KOPT-K1 (cell line): Measurements from ENCODE around the gene OR5P2.
"Not testable (repeated sequence)": the region's sequence is repeated elsewhere in the genome, so short reads cannot be mapped to it uniquely, and the experiment has no call there.

Experiments used
- H3K27ac ChIP-seq: fragments of 200-600 bp; sonication (generic); 2 replicates; pipeline ENCODE4 v1.5.1; 2016; ENCODE audit warnings: antibody characterized with exemption, mild to moderate bottlenecking, low read depth, low read length; ENCODE audit not compliant: poor library complexity, severe bottlenecking
- H3K36me3 ChIP-seq: fragments of 200-600 bp; sonication (generic); 2 replicates; pipeline ENCODE4 v1.5.1; 2017; ENCODE audit warnings: antibody characterized with exemption, mild to moderate bottlenecking, low read length, moderate library complexity; ENCODE audit not compliant: insufficient read depth
- H3K9me3 ChIP-seq: fragments of 200-600 bp; sonication (generic); 2 replicates; pipeline ENCODE4 v1.5.1; 2017; ENCODE audit warnings: antibody characterized with exemption, low read length, mild to moderate bottlenecking; ENCODE audit not compliant: insufficient read depth, poor library complexity, severe bottlenecking

Gene OR5P2, protein sequence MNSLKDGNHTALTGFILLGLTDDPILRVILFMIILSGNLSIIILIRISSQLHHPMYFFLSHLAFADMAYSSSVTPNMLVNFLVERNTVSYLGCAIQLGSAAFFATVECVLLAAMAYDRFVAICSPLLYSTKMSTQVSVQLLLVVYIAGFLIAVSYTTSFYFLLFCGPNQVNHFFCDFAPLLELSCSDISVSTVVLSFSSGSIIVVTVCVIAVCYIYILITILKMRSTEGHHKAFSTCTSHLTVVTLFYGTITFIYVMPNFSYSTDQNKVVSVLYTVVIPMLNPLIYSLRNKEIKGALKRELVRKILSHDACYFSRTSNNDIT

DNA sequence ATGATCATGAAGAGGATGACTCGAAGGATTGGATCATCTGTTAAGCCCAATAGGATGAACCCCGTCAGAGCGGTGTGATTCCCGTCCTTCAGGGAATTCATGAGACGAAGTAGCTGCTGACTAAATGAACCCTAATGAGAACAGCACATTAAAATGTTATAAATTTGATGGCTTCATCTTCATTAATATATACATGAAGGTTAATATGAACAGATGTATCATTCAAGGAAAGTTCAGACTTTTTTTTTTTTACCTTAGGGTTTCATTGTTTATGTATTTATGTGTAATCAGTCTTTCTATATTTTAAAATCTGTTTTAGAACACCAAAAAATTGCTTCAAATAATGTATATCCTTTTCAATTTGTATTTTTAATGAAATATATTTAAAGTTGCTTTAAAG lies at the start of gene OR5P2:
Gene OR5P2, minus strand, starts transcription at position 101 of the 400 bp plus-strand sequence. Its CDS starts 0 bp downstream, at position 101.
- no peaks in the 10 kb centered on the region for H3K9me3 ChIP-seq
- no peaks in the 10 kb centered on the region for H3K36me3 ChIP-seq
- H3K27ac ChIP-seq: no peak within 1 kb of the TSS

DNA sequence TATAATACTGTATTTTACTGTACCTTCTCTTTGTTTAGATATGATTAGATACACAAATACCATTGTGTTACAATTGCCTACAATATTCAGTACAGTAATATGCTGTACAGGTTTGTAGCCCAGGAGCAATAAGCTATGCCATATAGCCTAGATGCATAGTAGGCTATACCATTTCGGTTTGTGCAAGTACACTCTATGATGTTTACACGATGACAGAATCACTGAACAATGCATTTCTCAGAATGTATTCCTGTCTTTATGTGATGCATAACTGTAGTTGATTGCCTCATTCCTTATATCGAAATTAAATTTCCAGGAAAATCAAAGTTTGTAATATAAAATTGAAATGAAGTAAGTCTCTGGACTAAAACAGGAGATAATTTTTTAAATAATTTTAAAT lies 49.3 kb upstream of the OR5P2 start:
- no peaks in the 10 kb centered on the region for H3K9me3 ChIP-seq
- H3K27ac ChIP-seq: no peak overlapping the region
- no peaks in the 10 kb centered on the region for H3K36me3 ChIP-seq

DNA sequence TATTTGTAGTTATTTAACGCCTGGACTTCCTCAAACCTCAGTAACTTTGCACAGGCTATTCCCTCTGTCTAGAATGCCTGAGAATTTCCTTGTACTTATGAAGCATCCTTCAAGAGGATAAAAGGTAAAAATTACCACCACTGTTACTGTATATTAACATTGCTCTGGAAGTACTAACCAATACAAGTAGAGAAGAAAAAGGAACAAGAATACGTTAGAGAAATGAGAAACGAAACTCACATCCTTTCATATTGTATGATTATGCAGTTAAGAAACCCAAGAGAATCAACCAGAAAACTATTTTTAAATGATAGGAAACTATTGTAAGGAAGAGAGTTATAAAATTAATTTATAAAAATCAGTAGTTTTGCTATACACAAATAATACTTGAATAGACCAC lies 48.2 kb upstream of the OR5P2 start:
- Histone ChIP-seq H3K27ac (no peak overlapping the region), H3K9me3 (no peaks in the 10 kb centered on the region), H3K36me3 (no peaks in the 10 kb centered on the region)

DNA sequence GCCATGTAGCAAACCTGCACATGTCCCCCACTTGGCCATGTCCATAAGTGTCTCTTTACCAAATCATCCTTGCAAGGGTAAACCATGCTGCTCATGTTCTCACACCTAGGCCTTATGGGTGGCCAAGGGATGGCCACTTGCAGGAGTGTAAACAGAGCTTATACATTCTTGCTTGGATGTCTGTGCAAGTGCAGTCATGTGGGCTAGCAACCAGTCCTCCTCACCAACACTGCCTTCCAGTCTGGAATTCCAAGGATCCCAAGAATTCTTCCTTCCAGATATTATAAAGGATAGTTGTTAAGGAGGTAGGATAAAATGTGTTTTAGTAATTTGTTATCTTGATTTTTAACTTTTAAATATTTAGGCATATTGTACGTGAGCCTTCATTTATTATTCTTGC lies 47.8 kb upstream of the OR5P2 start:
- no peak overlapping the region for H3K27ac ChIP-seq
- H3K9me3 ChIP-seq: no peaks in the 10 kb centered on the region
- H3K36me3 ChIP-seq: no peaks in the 10 kb centered on the region

DNA sequence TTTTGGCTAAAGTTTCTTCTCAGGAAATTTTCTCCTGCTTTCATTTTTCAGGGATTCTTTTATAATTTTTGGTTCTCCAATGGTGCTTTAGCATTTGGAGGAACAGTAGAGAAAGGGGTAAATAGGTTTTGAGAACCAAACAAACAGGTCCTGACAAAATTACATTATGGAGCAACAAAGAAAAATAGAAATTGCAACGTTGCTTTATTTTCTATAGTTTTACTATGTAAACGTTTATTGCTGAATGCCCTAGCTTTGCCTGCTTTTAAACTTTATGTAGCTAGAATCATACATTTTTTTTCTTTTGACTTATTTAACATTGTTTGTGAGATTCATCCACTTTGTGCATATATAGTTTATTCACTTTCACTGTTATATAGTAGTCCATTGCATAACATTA lies 43.8 kb upstream of the OR5P2 start:
- Histone ChIP-seq H3K9me3 (no peaks in the 10 kb centered on the region), H3K27ac (no peak overlapping the region), H3K36me3 (no peaks in the 10 kb centered on the region)

DNA sequence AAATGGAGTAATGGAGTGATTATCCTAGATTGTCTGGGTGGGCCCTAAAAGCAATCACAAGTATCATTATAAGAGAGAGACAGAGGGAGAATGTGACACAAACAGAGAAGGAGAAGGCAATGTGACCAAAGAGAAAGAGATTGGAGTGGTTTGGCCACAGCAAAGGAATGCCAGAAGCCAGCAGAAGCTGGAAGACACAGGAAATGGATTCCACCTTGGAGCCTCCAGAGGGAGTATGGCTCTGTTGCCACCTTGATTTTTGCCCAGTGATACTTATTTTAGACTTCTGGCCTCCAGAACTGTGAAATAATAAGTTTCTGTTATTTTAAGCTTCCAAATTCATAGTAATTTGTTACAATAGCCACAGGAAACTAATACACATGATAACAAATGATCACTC lies 36.8 kb upstream of the OR5P2 start:
- Histone ChIP-seq H3K27ac (no peak overlapping the region), H3K9me3 (no peaks in the 10 kb centered on the region)

DNA sequence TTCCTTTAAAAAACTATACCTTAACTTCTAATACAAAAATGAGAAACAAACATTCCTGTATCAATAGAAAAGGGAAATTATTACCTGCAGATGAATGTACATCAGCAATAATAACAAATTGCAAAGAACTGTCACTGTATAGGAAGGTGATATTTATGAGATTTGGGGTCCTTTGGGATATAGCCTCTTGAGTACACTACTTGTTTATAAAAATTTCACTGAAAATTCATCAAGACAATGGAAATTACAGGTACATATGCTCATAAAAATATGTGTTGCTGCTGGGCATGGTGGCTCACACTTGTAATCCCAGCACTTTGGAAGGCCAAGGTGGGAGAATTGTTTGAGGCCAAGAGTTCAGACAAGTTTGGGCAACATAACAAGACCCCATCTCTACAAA lies 34.0 kb upstream of the OR5P2 start, which contains the start of gene OR5P3:
Gene OR5P3, minus strand, starts transcription at position 101 of the 400 bp plus-strand sequence.
- H3K27ac ChIP-seq: no peak within 1 kb of the TSS
- H3K9me3 ChIP-seq: no peaks in the 10 kb centered on the region
- H3K36me3 ChIP-seq: no peaks in the 10 kb centered on the region

More for the DNA sequence above, 36.8 kb upstream of the OR5P2 start:
- no peaks in the 10 kb centered on the region for H3K36me3 ChIP-seq

DNA sequence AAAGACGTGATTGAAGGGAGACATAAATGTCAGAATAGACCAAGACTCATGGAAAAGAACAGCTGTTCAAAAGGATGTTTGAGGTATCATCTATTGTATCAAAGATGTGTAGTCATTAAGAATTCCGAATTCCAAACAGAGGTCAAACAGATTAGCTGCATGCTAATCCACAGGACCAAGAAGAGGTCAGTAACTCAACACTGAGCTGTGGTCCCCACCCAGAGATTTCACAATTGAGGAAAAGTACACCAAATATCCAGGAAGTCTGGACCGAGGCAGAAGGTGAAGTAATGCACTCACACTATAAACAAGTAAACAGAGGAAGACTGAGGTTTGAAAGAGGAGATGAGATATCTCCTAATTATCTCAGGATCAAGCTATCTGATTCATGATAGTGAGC lies 29.6 kb upstream of the OR5P2 start:
- no peaks in the 10 kb centered on the region for H3K36me3 ChIP-seq
- no peak overlapping the region for H3K27ac ChIP-seq
- H3K9me3 ChIP-seq: no peaks in the 10 kb centered on the region

DNA sequence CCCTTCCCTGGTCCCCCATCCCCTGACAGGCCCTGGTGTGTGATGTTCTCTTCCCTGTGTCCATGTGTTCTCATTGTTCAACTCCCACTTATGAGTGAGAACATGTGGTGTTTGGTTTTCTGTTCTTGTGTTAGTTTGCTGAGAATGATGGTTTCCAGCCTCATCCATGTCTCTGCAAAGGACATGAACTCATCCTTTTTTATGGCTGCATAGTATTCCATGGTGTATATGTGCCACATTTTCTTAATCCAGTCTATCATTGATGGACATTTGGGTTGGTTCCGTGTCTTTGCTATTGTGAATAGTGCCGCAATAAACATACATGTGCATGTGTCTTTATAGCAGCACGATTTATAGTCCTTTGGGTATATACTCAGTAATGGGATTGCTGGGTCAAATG lies 23.7 kb upstream of the OR5P2 start:
- not testable (repeated sequence) for H3K27ac ChIP-seq, H3K9me3 ChIP-seq, H3K36me3 ChIP-seq

DNA sequence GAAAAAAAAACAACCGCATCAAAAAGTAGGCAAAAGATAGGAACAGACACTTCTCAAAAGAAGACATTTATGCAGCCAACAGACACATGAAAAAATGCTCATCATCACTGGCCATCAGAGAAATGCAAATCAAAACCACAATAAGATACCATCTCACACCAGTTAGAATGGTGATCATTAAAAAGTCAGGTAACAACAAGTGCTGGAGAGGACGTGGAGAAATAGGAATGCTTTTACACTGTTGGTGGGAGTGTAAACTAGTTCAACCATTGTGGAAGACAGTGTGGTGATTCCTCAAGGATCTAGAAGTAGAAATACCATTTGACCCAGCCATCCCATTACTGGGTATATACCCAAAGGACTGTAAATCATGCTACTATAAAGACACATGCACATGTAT lies 18.2 kb upstream of the OR5P2 start:
- H3K27ac ChIP-seq, H3K36me3 ChIP-seq: not testable (repeated sequence)
- H3K9me3 ChIP-seq: peaks cover 14% of the 10 kb centered on the region

DNA sequence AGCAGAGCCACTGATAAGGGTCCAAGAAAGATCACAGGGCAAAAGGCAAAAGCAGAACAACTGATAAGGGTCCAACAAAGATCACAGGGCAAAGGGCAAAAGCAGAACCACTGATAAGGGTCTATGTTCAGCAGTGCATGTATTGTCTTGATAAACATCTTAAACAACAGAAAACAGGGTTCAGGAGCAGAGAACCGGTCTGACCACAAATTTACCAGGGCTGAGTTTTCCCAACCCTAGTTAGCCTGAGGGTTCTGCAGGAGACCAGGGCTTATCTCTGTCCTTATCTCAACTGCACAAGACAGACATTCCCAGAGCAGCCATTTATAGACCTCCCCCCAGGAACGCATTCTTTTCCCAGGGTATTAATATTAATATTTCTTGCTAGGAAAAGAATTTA lies 13.6 kb upstream of the OR5P2 start:
- not testable (repeated sequence) for H3K27ac ChIP-seq

DNA sequence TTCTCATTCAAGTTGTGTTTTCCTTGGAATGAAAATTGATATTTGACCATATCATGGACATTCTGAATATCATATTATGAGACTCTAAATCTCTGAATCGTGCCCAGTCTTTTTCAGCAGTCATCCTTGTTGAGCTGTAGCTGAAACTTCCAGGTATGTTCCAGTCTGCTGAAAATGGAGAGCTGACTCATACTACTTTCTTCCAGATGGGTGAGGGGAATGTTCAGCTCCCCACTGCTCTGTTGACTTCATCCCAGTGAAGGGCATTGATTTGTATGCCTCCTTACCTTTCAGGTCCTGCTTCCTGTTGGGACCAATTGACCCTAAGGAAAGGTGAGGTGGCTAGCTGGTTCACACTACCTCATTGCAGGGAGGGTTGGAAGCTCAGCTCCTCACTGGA lies 3.5 kb downstream of the OR5P2 start:
- Histone ChIP-seq H3K27ac (no peak overlapping the region), H3K36me3 (no peaks in the 10 kb centered on the region), H3K9me3 (no peaks in the 10 kb centered on the region)

More for the DNA sequence above, 13.6 kb upstream of the OR5P2 start:
- H3K9me3 ChIP-seq: peaks cover 19% of the 10 kb centered on the region
- H3K36me3 ChIP-seq: not testable (repeated sequence)

DNA sequence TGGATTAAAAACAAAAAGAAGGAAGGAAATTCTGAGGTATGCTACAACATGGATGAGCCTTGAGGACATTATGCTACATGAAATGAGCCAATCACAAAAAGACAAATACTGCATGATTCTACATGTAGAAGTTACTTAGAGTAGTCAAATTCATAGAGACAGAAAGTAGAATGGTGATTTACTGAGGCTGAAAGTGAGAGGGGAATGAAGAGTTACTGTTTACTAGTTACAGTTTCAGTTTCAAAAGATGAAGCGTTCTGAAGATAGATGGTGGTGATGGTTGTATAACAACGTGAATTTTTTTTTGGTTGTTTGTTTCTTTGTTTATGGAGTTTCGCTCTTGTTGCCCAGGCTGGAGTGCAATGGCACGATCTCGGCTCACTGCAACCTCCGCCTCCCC lies 9.5 kb downstream of the OR5P2 start:
- H3K27ac ChIP-seq: no peak overlapping the region
- H3K36me3 ChIP-seq: no peaks in the 10 kb centered on the region
- no peaks in the 10 kb centered on the region for H3K9me3 ChIP-seq

DNA sequence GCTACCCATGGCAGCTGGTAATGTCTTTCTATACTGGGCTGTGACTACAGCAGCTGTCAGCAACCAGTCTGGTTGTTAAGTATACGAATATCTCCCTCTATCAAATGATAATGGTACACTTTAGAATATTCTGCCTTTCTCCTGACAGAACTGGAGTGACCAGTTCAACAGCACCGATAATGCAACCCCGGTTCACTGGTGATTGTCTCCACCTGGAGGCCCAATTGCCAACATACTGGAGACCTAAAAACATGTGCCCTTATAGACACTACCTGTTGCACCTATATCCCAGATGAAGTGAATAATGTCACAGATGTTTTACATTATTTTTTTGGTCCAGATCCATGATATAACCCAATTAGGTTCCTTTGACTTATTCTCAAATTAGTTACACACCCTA lies 21.1 kb downstream of the OR5P2 start:
- H3K9me3 ChIP-seq: no peaks in the 10 kb centered on the region
- no peaks in the 10 kb centered on the region for H3K36me3 ChIP-seq
- no peak overlapping the region for H3K27ac ChIP-seq

DNA sequence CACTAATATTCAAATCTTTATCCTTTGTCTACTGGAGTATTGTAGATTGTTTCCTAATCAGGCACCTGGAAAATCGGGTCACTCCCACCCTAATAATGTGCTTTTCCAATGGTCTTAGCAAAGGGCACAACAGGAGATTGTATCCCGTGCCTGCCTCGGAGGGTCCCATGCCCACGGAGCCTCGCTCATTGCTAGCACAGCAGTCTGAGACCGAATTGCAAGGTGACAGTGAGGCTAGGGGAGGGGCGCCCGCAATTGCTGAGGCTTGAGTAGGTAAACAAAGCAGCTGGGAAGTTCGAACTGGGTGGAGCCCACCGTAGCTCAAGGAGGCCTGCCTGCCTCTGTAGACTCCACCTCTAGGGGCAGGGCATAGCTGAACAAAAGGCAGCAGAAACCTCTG lies 32.4 kb downstream of the OR5P2 start:
- H3K9me3 ChIP-seq, H3K27ac ChIP-seq, H3K36me3 ChIP-seq: not testable (repeated sequence)

DNA sequence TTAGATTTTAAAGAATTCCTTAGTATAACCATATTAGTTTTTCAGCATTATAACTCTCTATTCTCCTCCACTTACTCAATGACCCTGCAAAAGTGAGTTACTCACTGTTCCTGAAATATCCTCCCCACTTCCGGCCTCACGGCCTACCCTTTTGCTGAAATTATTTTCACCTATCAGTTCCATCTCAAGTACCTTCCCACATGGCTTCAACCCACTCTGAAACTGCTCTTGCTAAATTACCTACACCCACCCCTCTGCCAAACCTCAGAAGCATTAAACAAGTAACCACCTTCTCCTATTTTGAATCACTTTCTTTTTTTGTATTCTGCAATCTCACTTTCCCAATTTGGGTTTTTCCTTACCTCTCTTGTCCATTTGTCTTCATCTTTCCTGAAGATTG lies 37.7 kb downstream of the OR5P2 start:
- no peaks in the 10 kb centered on the region for H3K9me3 ChIP-seq

More for the DNA sequence above, 37.7 kb downstream of the OR5P2 start:
- Histone ChIP-seq H3K36me3 (no peaks in the 10 kb centered on the region), H3K27ac (no peak overlapping the region)
